OCI-LY1 (cell line): ENCODE results near the gene TMEFF2.

Experiments
- H2AFZ ChIP-seq: fragments of 200-600 bp; sonication (generic), shearing (Covaris generic); 2 replicates; pipeline ENCODE4 v1.6.0; 2014; ENCODE audit warnings: antibody characterized with exemption, mild to moderate bottlenecking, low read length
- H3F3A ChIP-seq: fragments of 200-600 bp; sonication (generic), shearing (Covaris generic); 2 replicates; pipeline ENCODE4 v1.6.0; 2014; ENCODE audit warnings: mild to moderate bottlenecking, antibody characterized with exemption, low read length, moderate library complexity; ENCODE audit not compliant: insufficient read depth
- H3K27ac ChIP-seq: fragments of 200-600 bp; sonication (generic); 2 replicates; pipeline ENCODE4 v1.5.1; 2014; ENCODE audit warnings: low read length, mixed run types, mild to moderate bottlenecking, low read depth; ENCODE audit not compliant: poor library complexity, severe bottlenecking
- H3K27me3 ChIP-seq: fragments of 200-600 bp; sonication (generic); 2 replicates; pipeline ENCODE4 v1.6.0; 2014; ENCODE audit warnings: antibody characterized with exemption, mild to moderate bottlenecking, low read length, moderate library complexity; ENCODE audit not compliant: insufficient read depth
- H3K36me3 ChIP-seq: fragments of 200-600 bp; sonication (generic); 2 replicates; pipeline ENCODE4 v1.6.1; 2014; ENCODE audit warnings: mild to moderate bottlenecking, antibody characterized with exemption, low read length, moderate library complexity, mixed read lengths; ENCODE audit not compliant: insufficient read depth
- H3K4me1 ChIP-seq: fragments of 200-600 bp; sonication (generic); 2 replicates; pipeline ENCODE4 v1.5.1; 2014; ENCODE audit warnings: mild to moderate bottlenecking, low read length, moderate library complexity; ENCODE audit not compliant: insufficient read depth, severe bottlenecking
- H3K4me2 ChIP-seq: fragments of 200-600 bp; sonication (generic), shearing (Covaris generic); 2 replicates; pipeline ENCODE4 v1.6.1; 2014; ENCODE audit warnings: low read length
- H3K4me3 ChIP-seq: fragments of 200-600 bp; sonication (generic); 2 replicates; pipeline ENCODE4 v1.5.1; 2014; ENCODE audit warnings: low read length, low read depth, mild to moderate bottlenecking, mixed read lengths; ENCODE audit not compliant: poor library complexity, severe bottlenecking
- H3K79me2 ChIP-seq: fragments of 200-600 bp; shearing (Covaris generic); 2 replicates; pipeline ENCODE4 v1.6.1; 2016; ENCODE audit warnings: mixed run types, low read length, mixed read lengths; ENCODE audit not compliant: insufficient read depth
- H3K9ac ChIP-seq: fragments of 200-600 bp; sonication (generic), shearing (Covaris generic); 2 replicates; pipeline ENCODE4 v1.6.1; 2014; ENCODE audit warnings: mild to moderate bottlenecking, low read length, mixed read lengths
- H3K9me2 ChIP-seq: fragments of 200-600 bp; sonication (generic), shearing (Covaris generic); 2 replicates; pipeline ENCODE4 v1.6.1; 2014; ENCODE audit warnings: low read depth, mild to moderate bottlenecking, low read length, mixed read lengths
- H3K9me3 ChIP-seq: fragments of 200-600 bp; shearing (Covaris generic); 2 replicates; pipeline ENCODE4 v1.6.1; 2014; ENCODE audit warnings: low read length, mixed read lengths
- H4K20me1 ChIP-seq: fragments of 200-600 bp; sonication (generic), shearing (Covaris generic); 2 replicates; pipeline ENCODE4 v1.6.0; 2016; ENCODE audit warnings: mild to moderate bottlenecking, low read length; ENCODE audit not compliant: insufficient read depth
- CTCF ChIP-seq: fragments of 200-600 bp; sonication (generic), shearing (Covaris generic); IDR thresholded peaks from 2 replicates; pipeline ENCODE4 v1.5.1; 2017; ENCODE audit warnings: mild to moderate bottlenecking, antibody characterized with exemption, low read length, moderate library complexity, mixed read lengths
- EZH2 ChIP-seq: fragments of 200-600 bp; sonication (generic), shearing (Covaris generic); IDR thresholded peaks from 2 replicates; pipeline ENCODE4 v1.8.0; 2017; ENCODE audit warnings: borderline replicate concordance, mixed run types, mild to moderate bottlenecking, antibody characterized with exemption, low read length, moderate library complexity, mixed read lengths

TMEFF2 gene

DNA sequence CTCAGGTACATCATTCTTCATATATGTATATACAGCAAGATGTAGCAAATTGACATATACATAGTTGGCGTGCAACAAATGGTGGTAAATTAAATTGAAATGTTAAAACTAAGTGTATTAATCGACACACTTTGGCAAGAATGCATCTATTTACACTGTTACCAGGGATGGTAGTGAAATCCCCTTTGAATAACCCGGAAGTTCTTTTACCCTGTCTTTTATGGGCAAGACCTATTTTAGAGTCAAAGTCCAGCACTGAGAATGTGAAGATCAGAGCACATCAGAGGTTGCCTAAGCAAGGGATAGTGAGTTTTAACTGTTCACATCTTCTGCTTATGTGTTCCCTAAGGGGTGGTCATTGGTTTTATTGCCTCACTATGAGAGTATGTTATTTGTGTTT is 7.6 kb upstream of the TMEFF2 start:
- H3K9me3 ChIP-seq: no peaks in the 10 kb centered on the region
- H3F3A ChIP-seq: no peaks in the 10 kb centered on the region
- H3K27ac ChIP-seq: no peak overlapping the region
- H3K9me2 ChIP-seq: no peaks in the 10 kb centered on the region
- H3K36me3 ChIP-seq: no peaks in the 10 kb centered on the region
- H3K4me2 ChIP-seq: no peak overlapping the region
- H2AFZ ChIP-seq: no peak overlapping the region
- H3K4me3 ChIP-seq: no peak overlapping the region
- no peaks in the 10 kb centered on the region for H4K20me1 ChIP-seq
- no peaks in the 10 kb centered on the region for H3K4me1 ChIP-seq
- H3K9ac ChIP-seq: no peak overlapping the region
- no peaks in the 10 kb centered on the region for H3K27me3 ChIP-seq
- TF ChIP-seq CTCF: no peak
- no peak for TF ChIP-seq EZH2
- no peaks in the 10 kb centered on the region for H3K79me2 ChIP-seq

- H3K9ac ChIP-seq: no peak overlapping the region
- no peak overlapping the region for H2AFZ ChIP-seq
- no peaks in the 10 kb centered on the region for H3K9me2 ChIP-seq
- H3K27me3 ChIP-seq: no peaks in the 10 kb centered on the region
- no peak overlapping the region for H3K4me2 ChIP-seq
- no peaks in the 10 kb centered on the region for H3F3A ChIP-seq
- H4K20me1 ChIP-seq: no peaks in the 10 kb centered on the region
- H3K4me1 ChIP-seq: no peaks in the 10 kb centered on the region
- no peaks in the 10 kb centered on the region for H3K79me2 ChIP-seq
- no peak overlapping the region for H3K27ac ChIP-seq
- H3K36me3 ChIP-seq: no peaks in the 10 kb centered on the region
- no peaks in the 10 kb centered on the region for H3K9me3 ChIP-seq
- TF ChIP-seq EZH2 (no peak), CTCF (no peak)
- H3K4me3 ChIP-seq: no peak overlapping the region
These were observed 6.4 kb upstream of the TMEFF2 start for GRCh38 chr2:192201116-192201515.

GRCh38 chr2:192197357-192197756 is 2.6 kb upstream of the TMEFF2 start:
- TF ChIP-seq EZH2 (no peak), CTCF (no peak)
- no peak overlapping the region for H3K9ac ChIP-seq
- no peaks in the 10 kb centered on the region for H3F3A ChIP-seq
- no peak overlapping the region for H3K4me2 ChIP-seq
- H3K79me2 ChIP-seq: no peaks in the 10 kb centered on the region
- no peaks in the 10 kb centered on the region for H3K4me1 ChIP-seq
- H2AFZ ChIP-seq: no peak overlapping the region
- H3K27me3 ChIP-seq: no peaks in the 10 kb centered on the region
- no peak overlapping the region for H3K27ac ChIP-seq
- H4K20me1 ChIP-seq: no peaks in the 10 kb centered on the region
- no peak overlapping the region for H3K4me3 ChIP-seq
- H3K9me3 ChIP-seq: no peaks in the 10 kb centered on the region
- no peaks in the 10 kb centered on the region for H3K36me3 ChIP-seq
- no peaks in the 10 kb centered on the region for H3K9me2 ChIP-seq
